ENCODE results near the gene OSBPL10.
"Not testable (repeated sequence)": the region's sequence is repeated elsewhere in the genome, so short reads cannot be mapped to it uniquely, and the experiment has no call there.

Gene OSBPL10, protein sequence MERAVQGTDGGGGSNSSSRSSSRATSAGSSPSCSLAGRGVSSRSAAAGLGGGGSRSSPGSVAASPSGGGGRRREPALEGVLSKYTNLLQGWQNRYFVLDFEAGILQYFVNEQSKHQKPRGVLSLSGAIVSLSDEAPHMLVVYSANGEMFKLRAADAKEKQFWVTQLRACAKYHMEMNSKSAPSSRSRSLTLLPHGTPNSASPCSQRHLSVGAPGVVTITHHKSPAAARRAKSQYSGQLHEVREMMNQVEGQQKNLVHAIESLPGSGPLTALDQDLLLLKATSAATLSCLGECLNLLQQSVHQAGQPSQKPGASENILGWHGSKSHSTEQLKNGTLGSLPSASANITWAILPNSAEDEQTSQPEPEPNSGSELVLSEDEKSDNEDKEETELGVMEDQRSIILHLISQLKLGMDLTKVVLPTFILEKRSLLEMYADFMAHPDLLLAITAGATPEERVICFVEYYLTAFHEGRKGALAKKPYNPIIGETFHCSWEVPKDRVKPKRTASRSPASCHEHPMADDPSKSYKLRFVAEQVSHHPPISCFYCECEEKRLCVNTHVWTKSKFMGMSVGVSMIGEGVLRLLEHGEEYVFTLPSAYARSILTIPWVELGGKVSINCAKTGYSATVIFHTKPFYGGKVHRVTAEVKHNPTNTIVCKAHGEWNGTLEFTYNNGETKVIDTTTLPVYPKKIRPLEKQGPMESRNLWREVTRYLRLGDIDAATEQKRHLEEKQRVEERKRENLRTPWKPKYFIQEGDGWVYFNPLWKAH

DNA sequence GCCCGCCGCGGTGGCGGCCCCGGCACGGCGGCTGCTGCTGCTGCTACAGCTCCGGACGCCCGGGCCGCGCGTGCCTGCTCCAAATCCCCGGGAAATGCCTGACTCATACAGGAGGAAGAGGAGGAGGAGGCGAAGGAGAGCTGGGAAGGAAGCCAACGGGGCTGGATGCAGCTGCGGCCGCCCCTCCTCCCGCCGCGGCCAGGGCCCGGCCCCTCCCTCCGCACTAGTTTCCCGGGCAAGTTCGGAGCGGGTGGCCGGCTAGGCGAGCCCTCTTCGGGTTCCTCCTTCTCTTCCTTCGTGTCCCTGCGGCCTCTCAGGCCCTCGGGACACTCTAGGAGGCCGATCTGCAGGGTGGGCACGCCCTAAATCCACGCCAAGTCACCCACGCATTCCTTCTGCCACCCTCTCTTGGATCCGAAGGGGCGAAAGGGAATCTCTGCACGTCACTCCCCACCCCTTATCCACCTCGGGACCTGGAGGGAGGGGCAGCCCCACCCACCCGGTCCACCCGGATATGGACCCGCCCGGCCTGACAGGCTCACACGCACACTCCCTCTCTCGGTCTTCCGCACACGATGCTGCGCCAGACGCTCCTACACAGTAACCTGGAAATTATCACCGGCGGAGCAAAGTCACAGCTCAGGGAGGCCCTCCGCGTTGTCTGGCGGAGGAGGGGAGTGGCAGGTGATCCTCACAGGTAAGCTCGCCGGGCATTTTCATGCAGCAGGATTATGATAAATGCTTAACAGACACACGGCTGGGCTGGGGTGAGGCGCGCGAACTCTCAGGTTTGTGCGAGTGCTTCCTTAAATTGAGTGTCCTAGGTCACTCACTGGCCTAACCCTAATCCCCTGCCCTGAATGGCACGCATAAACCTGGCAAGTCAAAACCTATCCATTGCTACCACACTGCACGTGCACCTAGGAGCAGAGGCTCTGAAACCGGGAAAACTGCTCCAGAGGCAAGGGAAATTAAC lies at the start of gene OSBPL10, which contains the start of gene ZNF860:
Gene OSBPL10, minus strand, starts transcription at position 57 of the 976 bp plus-strand sequence. CDS start 83 bp downstream, outside the sequence.
Gene ZNF860, plus strand, starts transcription at position 545 of the 976 bp plus-strand sequence. CDS start 7,330 bp downstream, outside the sequence.
- DNase-seq (ENCODE audit: low read depth, low spot score), result peak; percentile 78

DNA sequence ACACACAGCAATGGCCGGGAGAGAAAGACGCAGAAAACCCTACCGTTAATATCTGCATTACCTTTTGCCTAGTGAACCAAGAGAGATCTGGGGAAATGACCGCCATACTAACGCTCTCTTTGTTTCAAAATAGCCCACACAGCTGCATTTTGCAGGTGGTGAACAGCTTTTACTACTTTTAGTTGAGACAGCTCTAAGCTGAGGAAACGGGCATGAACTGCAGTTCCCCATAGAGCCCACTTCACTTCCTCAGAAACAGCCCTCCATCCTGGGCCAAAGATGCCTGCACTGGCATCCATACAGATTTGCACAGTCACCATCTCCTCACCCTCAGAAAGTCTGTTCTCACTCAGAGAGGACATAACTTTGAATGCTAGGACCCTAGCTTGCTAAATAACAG lies 45.5 kb upstream of the OSBPL10 start:
- DNase-seq (ENCODE audit: low read depth, low spot score), result no peak

DNA sequence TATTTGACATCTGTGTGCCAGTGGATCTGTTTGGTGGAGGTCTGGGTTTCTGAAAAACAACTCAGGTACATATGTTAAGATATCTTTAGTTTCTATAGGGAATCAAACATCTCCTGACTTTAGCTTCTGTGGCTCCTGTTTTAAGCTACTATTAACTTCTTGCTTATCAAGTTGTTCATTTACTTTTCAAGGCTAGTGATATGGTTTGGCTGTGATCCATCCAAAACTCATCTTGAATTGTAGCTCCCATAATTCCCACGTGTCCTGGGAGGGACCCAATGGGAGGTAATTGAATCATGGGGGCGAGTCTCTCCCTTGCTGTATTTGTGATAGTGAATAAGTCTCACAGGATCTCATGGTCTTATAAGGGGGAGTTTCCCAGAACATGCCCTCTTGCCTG lies 41.9 kb upstream of the OSBPL10 start:
- DNase-seq (ENCODE audit: low read depth, low spot score), result no peak

DNA sequence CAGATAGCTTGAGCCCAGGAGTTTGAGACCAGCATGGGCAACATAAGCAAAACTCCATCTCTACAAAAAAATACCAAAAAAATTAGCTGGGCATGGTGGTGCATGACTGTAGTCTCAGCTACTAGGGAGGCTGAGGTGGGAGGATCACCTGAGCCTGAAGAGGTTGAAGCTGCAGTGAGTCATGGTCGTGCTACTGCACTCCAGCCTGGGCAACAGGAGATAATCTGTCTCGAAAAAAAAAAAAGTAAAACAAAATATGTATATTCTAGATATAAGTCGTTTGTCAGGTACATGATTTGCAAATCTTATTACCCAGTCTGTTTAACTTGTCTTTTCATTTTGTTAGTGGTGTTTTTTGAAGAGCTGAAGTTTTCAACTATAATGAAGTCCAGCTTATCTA lies 40.7 kb upstream of the OSBPL10 start:
- no peak for DNase-seq (ENCODE audit: low read depth, low spot score)

DNA sequence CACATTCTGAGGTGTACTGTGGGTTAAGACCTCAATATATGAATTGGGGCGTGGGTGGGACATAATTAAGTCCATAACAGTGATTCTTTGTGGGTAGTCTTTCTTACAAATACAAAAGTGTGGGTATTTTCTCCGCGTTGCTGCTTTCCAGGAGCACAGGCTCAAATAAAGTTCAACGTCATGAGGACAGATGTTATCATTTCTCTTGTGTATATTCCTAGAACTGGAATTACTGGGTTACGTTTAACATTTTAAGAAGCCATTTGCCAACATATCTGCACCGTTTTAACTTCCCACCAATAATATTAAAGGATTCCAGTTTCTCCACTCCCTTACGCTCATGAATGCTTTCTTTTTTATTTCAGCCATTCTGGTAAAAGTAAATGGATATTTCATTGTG lies 40.1 kb upstream of the OSBPL10 start:
- no peak for DNase-seq (ENCODE audit: low read depth, low spot score)

DNA sequence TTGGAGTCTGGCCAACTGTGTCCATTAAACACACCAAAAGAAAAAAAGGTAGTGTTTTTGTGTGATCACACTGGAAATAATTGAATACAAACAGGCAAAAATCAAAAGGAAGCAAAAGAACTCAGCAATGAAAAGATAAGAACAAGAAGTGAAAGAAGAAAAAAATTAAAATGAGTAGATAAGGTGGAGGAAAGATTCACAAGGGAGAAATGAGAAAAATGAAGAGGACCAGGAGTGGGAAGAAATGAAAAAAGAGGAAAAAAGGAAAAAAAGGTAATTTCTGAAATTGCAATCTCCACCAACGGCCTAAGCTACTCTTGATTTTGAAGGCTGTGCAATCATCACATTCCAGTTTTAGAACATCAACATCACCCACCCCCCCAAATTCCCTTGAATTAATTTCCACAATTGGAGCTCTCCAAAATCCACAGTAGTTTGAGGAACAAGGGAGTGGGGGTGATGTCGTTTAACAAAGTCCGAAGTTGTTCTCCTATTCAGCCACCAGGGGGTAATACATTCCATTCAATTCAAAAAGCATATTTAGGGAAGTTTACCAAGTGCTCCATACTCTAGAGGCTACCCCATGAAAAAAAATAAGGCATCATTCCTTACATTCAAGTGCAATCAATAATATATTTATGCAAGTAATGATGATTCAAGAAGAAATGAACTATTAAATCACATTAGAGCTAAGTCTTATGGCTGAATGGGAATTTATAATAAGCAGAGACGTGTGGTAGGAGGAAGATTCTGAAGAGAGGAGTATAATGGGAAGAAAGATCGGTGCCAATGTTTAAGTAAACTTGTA lies 37.9 kb upstream of the OSBPL10 start:
- DNase-seq (ENCODE audit: low read depth, low spot score), result no peak

DNA sequence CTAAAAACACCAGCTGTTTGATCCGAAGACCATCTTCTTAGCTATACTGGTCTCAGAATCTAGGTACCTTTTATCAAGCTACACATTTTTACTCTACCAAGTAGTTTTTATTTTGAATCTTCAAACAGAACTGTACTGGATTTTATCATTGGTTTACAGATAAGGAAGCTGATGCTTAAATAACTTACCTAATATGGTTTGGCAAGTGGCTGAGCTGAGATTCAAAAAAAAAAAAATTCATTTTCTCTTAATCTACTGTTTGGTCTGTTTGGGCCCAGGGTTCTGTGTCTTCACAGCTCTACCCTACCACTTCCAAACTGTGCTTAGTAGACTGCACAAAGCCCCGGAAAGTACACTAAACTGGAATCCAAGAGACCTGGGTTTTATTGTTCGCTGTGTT lies 36.2 kb upstream of the OSBPL10 start:
- DNase-seq (ENCODE audit: low read depth, low spot score), result no peak

DNA sequence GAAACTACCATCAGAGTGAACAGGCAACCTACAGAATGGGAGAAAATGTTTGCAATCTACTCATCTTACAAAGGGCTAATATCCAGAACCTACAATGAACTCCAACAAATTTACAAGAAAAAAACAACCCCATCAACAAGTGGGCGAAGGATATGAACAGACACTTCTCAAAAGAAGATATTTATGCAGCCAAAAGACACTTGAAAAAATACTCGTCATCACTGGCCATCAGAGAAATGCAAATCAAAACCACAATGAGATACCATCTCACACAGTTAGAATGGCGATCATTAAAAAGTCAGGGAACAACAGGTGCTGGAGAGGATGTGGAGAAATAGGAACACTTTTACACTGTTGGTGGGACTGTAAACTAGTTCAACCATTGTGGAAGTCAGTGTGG lies 34.6 kb upstream of the OSBPL10 start:
- DNase-seq (ENCODE audit: low read depth, low spot score), result not testable (repeated sequence)

DNA sequence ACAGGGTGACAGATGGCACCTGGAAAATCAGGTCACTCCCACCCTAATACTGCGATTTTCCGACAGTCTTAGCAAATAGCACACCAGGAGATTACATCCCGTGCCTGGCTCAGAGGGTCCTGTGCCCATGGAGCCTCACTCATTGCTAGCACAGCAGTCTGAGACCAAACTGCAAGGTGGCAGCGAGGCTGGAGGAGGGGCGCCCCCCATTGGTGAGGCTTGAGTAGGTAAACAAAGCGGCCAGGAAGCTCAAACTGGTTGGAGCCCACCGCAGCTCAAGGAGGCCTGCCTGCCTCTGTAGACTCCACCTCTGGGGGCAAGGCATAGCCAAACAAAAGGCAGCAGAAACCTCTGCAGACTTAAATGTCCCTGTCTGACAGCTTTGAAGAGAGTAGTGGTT lies 29.6 kb upstream of the OSBPL10 start:
- not testable (repeated sequence) for DNase-seq (ENCODE audit: low read depth, low spot score)

DNA sequence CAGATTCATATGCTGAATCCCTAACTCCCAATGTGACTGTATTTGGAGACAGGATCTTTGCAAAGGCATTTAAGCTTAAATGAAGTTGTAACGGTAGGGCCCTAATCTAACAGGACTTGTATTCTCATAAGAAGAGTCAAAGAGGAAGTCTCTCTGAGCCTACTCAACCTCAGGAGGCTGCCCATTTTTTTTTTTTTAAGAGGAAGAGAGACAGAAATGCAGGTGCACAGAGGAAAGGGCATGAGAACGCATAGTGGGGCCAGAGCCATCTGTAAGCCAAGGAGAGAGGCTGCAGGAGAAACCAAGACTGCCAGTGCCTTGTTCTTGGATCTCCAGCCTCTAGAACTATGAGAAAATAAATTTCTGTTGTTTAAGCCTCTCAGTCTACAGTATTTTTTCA lies 28.9 kb upstream of the OSBPL10 start:
- DNase-seq (ENCODE audit: low read depth, low spot score), result no peak

DNA sequence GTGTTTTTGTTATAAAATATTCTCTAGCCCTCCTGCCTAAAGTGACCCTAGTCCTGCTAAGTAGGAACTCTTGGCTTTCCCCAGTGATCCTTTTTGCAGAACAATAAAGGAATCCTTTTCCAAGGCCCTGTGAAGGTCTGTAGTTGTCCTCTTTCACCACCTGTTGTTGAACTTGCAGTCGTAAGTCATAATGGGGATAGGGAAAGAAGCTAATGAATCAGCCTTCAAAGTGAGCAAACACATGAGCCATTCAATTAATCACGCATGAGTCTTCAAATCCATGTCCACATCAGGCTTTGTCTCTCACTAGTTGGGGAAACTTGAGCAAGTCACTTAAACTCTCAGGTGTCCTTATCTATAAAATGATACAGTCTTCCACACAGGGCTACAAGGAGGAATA lies 28.0 kb upstream of the OSBPL10 start:
- DNase-seq (ENCODE audit: low read depth, low spot score), result no peak

DNA sequence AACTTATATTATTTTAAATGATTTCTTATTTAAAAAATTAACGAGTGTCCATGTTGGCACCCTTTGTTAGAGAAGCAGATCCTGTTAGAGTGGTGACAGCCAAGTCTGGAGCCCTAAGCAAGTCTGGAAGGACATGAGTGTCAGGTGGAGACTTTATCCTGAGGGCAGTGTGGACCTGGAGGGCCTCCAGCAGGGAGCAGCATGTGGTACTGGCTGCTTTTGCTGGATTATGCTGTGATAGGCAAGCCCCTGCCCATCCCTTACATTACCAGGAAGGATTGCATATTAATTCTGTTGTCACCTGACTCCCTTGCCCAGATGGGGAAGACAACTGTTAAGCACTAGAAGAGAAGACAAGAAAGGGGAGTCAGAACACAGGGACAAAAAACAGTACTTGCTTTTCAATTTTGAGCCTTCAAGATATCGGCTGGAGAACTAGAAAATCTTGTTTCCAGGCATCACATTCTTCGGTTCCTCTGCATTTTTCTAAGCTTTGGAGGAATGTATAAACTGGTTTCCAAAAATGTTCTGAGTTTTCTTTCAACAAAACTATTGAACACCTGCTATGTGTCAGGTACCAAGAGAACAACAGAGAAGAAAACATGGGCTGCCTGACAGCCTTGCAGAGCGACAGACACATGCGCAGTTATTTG lies 23.2 kb upstream of the OSBPL10 start:
- no peak for DNase-seq (ENCODE audit: low read depth, low spot score)

DNA sequence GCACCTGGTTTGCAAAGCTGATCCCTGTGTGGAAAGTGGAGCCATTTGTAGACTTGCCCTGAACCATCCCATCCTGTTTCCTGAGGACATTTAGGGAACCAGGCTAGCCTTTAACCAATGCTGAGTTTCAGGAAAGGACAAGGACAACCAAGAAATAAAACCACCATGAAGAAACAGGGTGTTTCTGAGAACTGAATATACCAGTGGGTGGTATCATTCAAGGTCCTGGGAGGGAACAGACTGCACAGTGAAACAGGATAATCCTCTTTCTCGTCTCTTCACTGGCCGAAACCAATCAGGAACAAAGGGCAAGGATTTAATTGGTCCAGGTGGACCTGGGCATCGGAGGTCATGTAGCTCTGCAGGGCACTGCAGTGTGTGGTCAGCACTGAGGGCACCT lies 22.3 kb upstream of the OSBPL10 start:
- no peak for DNase-seq (ENCODE audit: low read depth, low spot score)

DNA sequence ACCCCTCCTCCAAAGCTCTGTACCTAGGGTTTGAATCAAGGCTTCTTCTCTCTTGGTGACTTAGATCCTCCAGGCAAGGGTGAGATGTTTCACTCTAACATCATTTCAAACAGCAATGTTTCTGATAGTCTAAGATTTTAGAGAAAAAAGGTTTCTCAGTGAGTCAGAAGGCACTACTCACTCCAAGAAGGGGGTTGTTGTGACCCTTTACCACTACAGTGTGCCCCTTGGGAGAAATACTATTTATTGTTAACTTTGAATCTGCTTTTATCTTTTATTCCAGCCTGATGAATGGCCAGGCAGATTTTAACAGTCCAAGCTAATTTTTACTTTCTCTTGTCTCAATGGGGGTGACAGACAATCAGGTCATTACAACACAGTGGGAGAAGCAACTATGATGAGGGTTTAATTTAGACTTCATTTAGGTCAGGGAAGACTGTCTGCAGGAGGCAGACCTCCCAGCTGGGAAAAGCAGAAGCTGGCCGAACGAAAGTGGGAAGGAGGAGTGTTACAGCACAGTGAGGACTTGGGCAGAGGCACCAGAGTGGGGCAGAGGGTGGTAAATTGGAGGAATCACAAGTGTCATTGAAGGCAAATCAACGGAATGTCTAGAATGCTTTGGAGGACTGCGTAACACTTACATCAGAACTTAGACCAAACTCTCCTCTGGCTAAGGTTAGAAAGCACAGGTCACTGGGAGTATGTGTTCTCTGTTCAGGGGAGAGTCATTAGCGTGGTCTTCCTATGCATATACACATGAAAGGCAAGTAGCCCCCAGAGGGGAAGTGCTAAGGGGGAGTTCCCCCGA lies 21.7 kb upstream of the OSBPL10 start:
- DNase-seq (ENCODE audit: low read depth, low spot score), result no peak

DNA sequence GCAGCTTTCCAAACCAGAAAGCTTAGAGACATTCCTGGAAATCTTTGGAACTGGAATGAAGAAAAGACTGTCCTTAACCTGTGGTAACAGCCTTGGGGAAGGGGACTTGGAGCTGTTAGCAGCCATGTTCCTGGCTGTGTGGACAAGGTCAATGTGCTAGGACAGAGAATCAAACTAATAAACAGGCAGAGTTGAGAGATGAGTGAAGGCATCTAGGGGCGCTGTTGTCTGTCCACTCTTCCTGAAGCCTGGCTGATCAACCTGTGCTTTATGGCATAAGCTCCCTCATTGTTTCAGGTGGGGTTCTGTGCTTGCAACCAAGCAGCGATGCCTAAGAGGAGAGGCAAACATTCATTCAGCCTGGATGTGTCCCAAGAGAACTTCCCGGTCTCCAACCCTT lies 19.8 kb upstream of the OSBPL10 start:
- no peak for DNase-seq (ENCODE audit: low read depth, low spot score)

DNA sequence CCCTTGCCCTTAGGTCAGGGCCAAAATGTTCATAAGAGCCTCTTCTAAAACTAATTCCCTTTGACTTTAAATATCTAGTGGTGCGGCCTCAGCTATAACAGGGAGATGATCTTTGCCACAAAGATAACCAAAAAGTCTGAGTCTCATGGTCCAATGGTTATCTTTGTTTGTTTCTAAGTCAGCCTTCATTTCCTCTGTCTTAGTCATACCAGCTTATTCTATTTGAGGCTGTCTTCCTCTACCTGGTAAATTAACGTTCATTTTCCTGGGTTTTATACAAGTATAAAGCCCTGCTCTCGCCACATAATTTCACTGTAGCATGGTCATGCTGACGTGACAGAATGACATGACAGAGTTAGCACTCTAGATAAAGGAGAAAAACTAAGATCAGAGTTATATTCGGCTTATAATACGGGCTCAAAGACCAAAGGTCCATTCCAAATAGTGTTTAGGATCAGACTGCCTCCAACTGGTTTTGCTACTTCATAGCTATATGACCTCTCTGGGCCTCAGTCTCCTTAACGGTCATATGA lies 18.9 kb upstream of the OSBPL10 start:
- no peak for DNase-seq (ENCODE audit: low read depth, low spot score)

DNA sequence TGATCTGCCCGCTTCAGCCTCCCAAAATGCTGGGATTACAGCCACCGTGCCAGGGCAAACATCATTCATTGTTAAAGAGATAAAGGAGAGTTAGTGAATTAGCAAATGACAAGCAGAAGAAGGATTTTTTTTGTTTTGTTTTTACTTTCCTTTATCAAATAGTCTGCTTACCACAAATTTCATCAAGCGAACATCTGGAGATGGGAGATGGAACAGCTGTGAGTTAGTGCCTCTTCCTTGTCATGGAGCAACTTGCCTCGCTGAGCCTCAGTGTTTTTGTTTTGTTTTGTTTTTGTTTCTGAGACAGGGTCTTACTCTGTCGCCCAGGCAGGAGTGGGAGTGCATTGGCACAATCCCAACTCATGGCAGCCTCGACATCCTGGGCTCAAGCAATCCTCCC lies 16.4 kb upstream of the OSBPL10 start:
- DNase-seq (ENCODE audit: low read depth, low spot score), result no peak

DNA sequence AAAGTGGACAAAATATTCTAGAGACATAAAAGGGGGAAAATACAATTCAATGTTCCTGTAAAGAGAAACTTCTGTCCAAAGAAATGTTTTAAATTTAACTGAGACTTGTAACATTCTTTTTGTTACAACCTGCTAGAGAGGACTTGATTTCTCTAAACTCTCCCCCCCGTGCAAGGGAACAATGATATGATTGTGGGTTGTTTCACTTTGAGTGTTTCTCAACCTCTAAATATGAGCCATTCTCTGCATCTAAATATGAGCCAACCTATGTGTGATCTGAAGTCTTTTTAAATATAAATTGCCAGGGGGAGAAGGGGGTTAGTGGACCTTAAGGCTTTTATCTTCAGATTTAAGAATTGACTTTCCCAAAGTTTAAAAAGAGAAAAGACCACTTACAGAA lies 15.1 kb upstream of the OSBPL10 start:
- DNase-seq (ENCODE audit: low read depth, low spot score), result no peak

DNA sequence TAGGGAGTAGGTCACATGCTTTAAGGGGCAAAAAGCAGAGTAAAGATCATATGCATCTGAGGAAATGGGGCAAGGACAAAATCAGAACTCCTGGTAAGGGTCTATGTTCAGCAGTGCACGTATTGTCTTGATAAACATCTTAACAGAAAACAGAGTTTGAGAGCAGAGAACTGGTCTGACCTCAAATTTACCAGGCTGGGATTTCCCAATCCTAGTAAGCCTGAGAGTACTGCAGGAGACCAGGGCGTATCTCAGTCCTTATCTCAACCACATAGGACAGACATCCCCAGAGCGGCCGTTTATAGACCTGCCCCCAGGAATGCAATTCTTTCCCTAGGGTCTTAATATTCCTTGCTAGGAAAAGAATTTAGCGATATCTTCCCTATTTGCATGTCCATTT lies 14.0 kb upstream of the OSBPL10 start:
- DNase-seq (ENCODE audit: low read depth, low spot score), result not testable (repeated sequence)
